Measurements from ENCODE around the gene SQOR.

The SQOR gene

GRCh38 chr15:45690581-45691260 lies 55.9 kb downstream of the SQOR start:
- TF ChIP-seq SIN3A (IDR thresholded peaks at IDR 0.05; ENCODE audit: borderline replicate concordance, insufficient read depth, low read length) (no peak), REST (IDR thresholded peaks at IDR 0.05; ENCODE audit: insufficient read depth in 1 of 2, low read depth in 2 of 2, low read length in 2 of 2) (no peak), POLR2AphosphoS5 (IDR thresholded peaks at IDR 0.05; ENCODE audit: low read depth, low read length) (no peak), TAF1 (IDR thresholded peaks at IDR 0.05; ENCODE audit: borderline replicate concordance, insufficient read depth, low read length) (no peak), FOXP2 (optimal IDR thresholded peaks at IDR 0.05; ENCODE audit: borderline replicate concordance, extremely low read depth, extremely low read length, insufficient read depth) (no peak)

GRCh38 chr15:45701108-45701507 lies 66.3 kb downstream of the SQOR start:
- no peak for TF ChIP-seq SIN3A (IDR thresholded peaks at IDR 0.05; ENCODE audit: borderline replicate concordance, insufficient read depth, low read length)
- no peak for TF ChIP-seq FOXP2 (optimal IDR thresholded peaks at IDR 0.05; ENCODE audit: borderline replicate concordance, extremely low read depth, extremely low read length, insufficient read depth)
- no peak for TF ChIP-seq POLR2AphosphoS5 (IDR thresholded peaks at IDR 0.05; ENCODE audit: low read depth, low read length)
- no peak for TF ChIP-seq REST (IDR thresholded peaks at IDR 0.05; ENCODE audit: insufficient read depth in 1 of 2, low read depth in 2 of 2, low read length in 2 of 2)
- TF ChIP-seq TAF1 (IDR thresholded peaks at IDR 0.05; ENCODE audit: borderline replicate concordance, insufficient read depth, low read length), result no peak

GRCh38 chr15:45702041-45702440 lies 67.2 kb downstream of the SQOR start:
- no peak for TF ChIP-seq POLR2AphosphoS5 (IDR thresholded peaks at IDR 0.05; ENCODE audit: low read depth, low read length)
- no peak for TF ChIP-seq TAF1 (IDR thresholded peaks at IDR 0.05; ENCODE audit: borderline replicate concordance, insufficient read depth, low read length)
- TF ChIP-seq SIN3A (IDR thresholded peaks at IDR 0.05; ENCODE audit: borderline replicate concordance, insufficient read depth, low read length), result no peak
- TF ChIP-seq FOXP2 (optimal IDR thresholded peaks at IDR 0.05; ENCODE audit: borderline replicate concordance, extremely low read depth, extremely low read length, insufficient read depth), result no peak
- no peak for TF ChIP-seq REST (IDR thresholded peaks at IDR 0.05; ENCODE audit: insufficient read depth in 1 of 2, low read depth in 2 of 2, low read length in 2 of 2)

GRCh38 chr15:45703670-45704328 lies 69.0 kb downstream of the SQOR start:
- TF ChIP-seq TAF1 (IDR thresholded peaks at IDR 0.05; ENCODE audit: borderline replicate concordance, insufficient read depth, low read length), result no peak
- TF ChIP-seq REST (IDR thresholded peaks at IDR 0.05; ENCODE audit: insufficient read depth in 1 of 2, low read depth in 2 of 2, low read length in 2 of 2), result no peak
- no peak for TF ChIP-seq POLR2AphosphoS5 (IDR thresholded peaks at IDR 0.05; ENCODE audit: low read depth, low read length)
- TF ChIP-seq SIN3A (IDR thresholded peaks at IDR 0.05; ENCODE audit: borderline replicate concordance, insufficient read depth, low read length), result no peak
- no peak for TF ChIP-seq FOXP2 (optimal IDR thresholded peaks at IDR 0.05; ENCODE audit: borderline replicate concordance, extremely low read depth, extremely low read length, insufficient read depth)

Measured in PFSK-1 (cell line).